KOPT-K1 (cell line): ENCODE results near the gene FAM47C.
"Not testable (repeated sequence)": the region's sequence is repeated elsewhere in the genome, so short reads cannot be mapped to it uniquely, and the experiment has no call there.

Experiments
- H3K27ac ChIP-seq: fragments of 200-600 bp; sonication (generic); 2 replicates; pipeline ENCODE4 v1.5.1; 2016; ENCODE audit warnings: antibody characterized with exemption, mild to moderate bottlenecking, low read depth, low read length; ENCODE audit not compliant: poor library complexity, severe bottlenecking
- H3K36me3 ChIP-seq: fragments of 200-600 bp; sonication (generic); 2 replicates; pipeline ENCODE4 v1.5.1; 2017; ENCODE audit warnings: antibody characterized with exemption, mild to moderate bottlenecking, low read length, moderate library complexity; ENCODE audit not compliant: insufficient read depth
- H3K9me3 ChIP-seq: fragments of 200-600 bp; sonication (generic); 2 replicates; pipeline ENCODE4 v1.5.1; 2017; ENCODE audit warnings: antibody characterized with exemption, low read length, mild to moderate bottlenecking; ENCODE audit not compliant: insufficient read depth, poor library complexity, severe bottlenecking

Gene FAM47C

GRCh38 chrX:37038814-37039213 is 30.6 kb downstream of the FAM47C start:
- H3K9me3 ChIP-seq, H3K36me3 ChIP-seq, H3K27ac ChIP-seq: not testable (repeated sequence)

GRCh38 chrX:37042956-37043885 is 35.1 kb downstream of the FAM47C start:
- not testable (repeated sequence) for H3K27ac ChIP-seq, H3K36me3 ChIP-seq, H3K9me3 ChIP-seq

- H3K27ac ChIP-seq = no peak overlapping the region
- H3K9me3 ChIP-seq = no peaks in the 10 kb centered on the region
- H3K36me3 ChIP-seq = no peaks in the 10 kb centered on the region
Measured at GRCh38 chrX:37047776-37048175, 39.6 kb downstream of the FAM47C start.

GRCh38 chrX:37057572-37057971 is 49.4 kb downstream of the FAM47C start:
- H3K9me3 ChIP-seq, H3K27ac ChIP-seq, H3K36me3 ChIP-seq: not testable (repeated sequence)

GRCh38 chrX:37060999-37061398 is 52.8 kb downstream of the FAM47C start:
- Histone ChIP-seq H3K36me3 (no peaks in the 10 kb centered on the region), H3K27ac (no peak overlapping the region), H3K9me3 (no peaks in the 10 kb centered on the region)
